CMK (cell line): ENCODE measurements around the gene VPS13D.

Experiments
- DNase-seq: peaks from one replicate; pipeline ENCODE4 v3.0.0-alpha.2; 2010; ENCODE audit warnings: low read depth

The VPS13D gene

GRCh38 chr1:12553963-12554362, 324.1 kb downstream of the VPS13D start:
- DNase-seq, result no peak

DNA sequence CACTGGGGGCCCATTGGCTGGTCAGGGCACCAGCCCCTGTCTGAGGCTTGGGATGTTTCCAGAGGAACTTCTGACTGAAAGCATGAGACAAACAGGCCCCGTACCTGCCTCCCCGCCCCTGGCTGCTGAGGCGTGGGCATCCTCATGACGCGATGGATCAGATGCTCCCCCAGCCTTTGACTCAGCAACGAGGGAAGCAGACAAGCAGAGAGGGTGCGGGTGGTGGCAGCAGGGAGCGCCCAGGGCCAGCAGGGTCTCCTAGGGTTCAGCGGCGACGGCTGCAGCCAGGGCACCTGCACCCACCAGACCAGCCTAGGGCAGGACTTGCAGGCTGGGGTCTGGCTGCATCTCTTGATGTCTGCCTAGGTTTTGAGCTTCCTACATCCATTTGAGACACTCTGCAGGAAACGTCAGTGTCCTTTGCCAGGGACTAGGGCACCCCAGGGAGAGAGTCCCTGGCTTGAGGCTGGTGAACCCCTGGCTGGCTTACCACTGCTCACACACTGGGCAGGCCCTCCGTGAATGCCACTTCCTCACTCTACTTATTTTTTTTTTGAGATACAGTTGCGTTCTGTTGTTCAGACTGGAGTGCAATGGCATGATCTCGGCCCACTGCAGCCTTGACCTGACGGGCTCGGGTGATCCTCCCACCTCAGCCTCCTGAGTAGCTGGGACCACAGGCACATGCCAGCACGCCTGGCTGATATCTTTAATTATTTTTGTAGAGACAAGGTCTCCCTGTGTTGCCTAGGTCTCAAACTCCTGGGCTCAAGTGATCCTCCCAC, 324.9 kb downstream of the VPS13D start:
- no peak for DNase-seq

DNA sequence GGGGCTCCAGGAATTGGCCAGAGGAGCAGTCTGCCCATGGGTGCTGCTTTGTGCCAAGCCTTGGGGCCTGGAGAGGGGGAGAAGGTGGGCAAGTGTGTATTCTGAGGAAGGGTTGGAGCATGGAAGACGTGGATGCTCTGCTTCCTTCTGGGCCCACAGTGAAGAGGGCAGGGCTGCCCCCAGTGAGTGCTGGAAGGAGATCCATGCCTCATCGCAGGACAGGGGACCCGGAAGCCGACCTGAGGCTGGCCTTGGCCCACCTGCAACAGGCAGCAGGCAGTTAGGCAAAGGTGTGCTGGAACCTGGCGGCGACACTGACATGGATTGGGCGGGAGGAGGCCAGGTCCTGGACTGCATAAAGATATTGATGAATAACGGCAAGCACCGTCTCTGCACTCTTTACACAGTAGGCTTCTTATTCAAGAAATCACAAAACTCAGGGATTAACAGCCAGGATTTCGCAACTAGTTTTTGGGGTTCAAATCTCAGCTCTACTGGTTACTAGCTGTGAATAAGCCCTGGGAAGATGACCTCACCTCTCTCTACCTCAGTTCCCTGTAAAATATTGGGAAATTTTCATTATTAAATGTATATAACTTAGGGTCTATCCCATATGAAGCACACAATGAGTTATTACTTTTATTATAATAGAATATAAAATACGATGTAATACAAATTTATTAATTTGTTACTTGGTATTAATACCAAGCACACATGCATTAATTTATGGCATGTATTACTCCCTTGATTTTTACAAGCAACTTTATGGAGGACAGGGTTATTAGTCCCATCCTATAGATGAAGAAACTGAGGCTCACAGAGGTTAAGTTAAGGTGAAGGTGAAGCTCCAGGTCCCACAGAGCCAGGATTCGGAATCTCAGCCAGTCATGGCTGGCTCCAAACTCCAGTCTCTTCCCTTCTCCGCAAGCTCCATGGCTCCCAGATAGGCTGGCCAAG, 325.9 kb downstream of the VPS13D start:
- no peak for DNase-seq

- no peak for DNase-seq
These were observed 326.6 kb downstream of the VPS13D start for GRCh38 chr1:12556368-12556930.

DNA sequence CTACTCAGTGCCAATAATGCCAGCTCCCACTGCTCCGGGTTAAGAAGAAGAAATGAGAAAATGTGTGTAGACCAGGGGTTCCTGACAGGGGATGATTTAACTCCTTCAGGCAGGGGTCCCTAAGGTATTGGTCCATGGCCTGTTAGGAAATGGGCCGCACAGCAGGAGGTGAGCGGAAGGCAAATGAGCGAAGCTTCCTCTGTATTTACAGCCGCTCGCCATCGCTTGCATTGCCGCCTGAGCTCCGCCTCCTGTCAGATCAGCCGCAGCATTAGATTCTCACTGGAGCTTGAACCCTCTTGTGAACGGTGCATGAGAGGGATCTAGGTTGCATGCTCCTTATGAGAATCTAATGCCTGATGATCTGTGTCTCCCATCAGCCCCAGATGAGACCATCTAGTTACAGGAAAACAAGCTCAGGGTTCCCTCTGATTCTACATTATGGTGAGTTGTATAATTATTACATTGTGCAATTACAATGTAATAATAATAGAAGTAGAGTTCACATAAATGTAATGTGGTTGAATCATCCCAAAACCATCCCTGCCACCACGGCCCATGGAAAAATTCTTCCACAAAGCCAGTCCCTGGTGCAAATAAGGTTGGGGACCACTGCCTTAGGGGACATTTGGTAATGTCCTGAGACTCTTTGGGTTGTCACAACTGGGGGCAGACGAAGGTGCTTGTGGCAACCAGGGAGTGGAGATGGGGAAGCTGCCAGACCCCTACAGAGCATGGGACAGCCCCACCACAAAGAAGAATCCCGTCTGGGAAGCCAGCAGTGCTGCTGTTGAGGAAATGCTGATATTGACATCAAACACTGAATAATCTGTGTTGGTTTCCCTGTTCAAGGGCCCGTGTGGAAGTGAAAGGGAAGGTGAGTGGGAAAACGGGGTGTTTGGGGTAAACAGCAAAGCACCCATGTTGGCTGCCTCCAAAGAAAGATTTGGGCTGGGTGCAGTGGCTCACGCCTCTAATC, 327.4 kb downstream of the VPS13D start:
- no peak for DNase-seq

DNA sequence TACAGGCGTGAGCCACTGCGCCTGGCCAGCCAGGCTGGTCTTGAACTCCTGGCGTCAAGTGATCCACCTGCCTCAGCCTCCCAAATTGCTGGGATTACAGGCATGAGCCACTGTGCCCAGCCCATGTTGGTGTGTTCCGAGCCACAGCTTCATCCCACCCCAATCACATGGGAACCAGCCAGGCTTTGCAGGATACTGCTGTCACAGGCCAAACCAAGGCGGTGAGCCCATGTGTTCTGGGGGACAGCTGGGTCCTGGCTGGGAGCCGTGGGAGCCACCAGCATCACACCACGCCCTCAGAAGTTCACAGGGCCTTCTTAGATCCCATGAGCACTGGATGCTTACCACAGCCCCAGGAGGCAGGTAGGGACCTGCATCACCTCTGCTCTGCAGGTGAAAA, 331.3 kb downstream of the VPS13D start:
- no peak for DNase-seq
